Uterus (tissue), 2 donors: ENCODE results near the gene DCP1A.

Experiments
- CTCF ChIP-seq, 4 experiments: fragments of 200-600 bp in 2 of 4; fragments of 450-650 bp in 2 of 4; sonication (generic) in 2 of 4; IDR thresholded peaks; one replicate each; pipeline ENCODE4 v1.5.1; 2016 to 2019; ENCODE audit warnings: antibody characterized with exemption in 4 of 4, mild to moderate bottlenecking in 2 of 4, moderate library complexity in 1 of 4
- POLR2A ChIP-seq, 2 donors: fragments of 450-650 bp; IDR thresholded peaks; one replicate each; pipeline ENCODE4 v1.6.1; 2016; ENCODE audit warnings: antibody characterized with exemption in 2 of 2, mild to moderate bottlenecking in 1 of 2, moderate library complexity in 1 of 2

- no peak for TF ChIP-seq CTCF (IDR thresholded peaks at IDR 0.05)
- no peak for TF ChIP-seq POLR2A (IDR thresholded peaks at IDR 0.05)
Measured at GRCh38 chr3:53287131-53287629, 60.2 kb downstream of the DCP1A start.
